ENCODE data around the gene GPRC5C.

- no peak for TF ChIP-seq FOSL2 (CRISPR knock-in tag; IDR thresholded peaks at IDR 0.05)
- TF ChIP-seq, protein P1, sequence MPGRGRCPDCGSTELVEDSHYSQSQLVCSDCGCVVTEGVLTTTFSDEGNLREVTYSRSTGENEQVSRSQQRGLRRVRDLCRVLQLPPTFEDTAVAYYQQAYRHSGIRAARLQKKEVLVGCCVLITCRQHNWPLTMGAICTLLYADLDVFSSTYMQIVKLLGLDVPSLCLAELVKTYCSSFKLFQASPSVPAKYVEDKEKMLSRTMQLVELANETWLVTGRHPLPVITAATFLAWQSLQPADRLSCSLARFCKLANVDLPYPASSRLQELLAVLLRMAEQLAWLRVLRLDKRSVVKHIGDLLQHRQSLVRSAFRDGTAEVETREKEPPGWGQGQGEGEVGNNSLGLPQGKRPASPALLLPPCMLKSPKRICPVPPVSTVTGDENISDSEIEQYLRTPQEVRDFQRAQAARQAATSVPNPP (CRISPR knock-in tag; IDR thresholded peaks at IDR 0.05) = no peak
Measured at GRCh38 chr17:74394275-74394950, 37.5 kb upstream of the GPRC5C start.

Data from HepG2 (cell line).